CD4-positive, alpha-beta T cell (primary cell): ENCODE results near the gene ZNF334. TPM values are rescaled to one million over a fixed set of nuclear protein-coding genes. Genes with fewer than 3 reads are reported as not detected.

Experiments
- ATAC-seq: fragments of 200-7000 bp; cut with Tn5 transposase; one replicate; pipeline ENCODE4 v1.10.0; 2022; ENCODE audit warnings: mild to moderate bottlenecking; ENCODE audit not compliant: poor library complexity
- CTCF ChIA-PET: fragments of 350-600 bp; sonication (Branson Sonifier 250); formaldehyde crosslinking; loops from one replicate; lab custom pipeline; 2021; ENCODE audit warnings: antibody characterized with exemption, inconsistent platforms; lab: Charles Lee
- POLR2A ChIA-PET: fragments of 350-600 bp; sonication (Branson Sonifier 250); formaldehyde crosslinking; loops from one replicate; lab custom pipeline; 2021; ENCODE audit warnings: antibody characterized with exemption, inconsistent platforms; lab: Charles Lee
- DNase-seq, 14 experiments: peaks; one replicate each; pipeline ENCODE4 v3.0.0-alpha.2; 2013 to 2020; ENCODE audit warnings: mixed read lengths in 2 of 14
- H3K27ac ChIP-seq, 2 donors: one replicate each; pipeline versions ENCODE4 v1.5.1 to v1.7.0; 2013; ENCODE audit warnings: low read length in 2 of 2, low read depth in 1 of 2, mild to moderate bottlenecking in 1 of 2
- H3K27me3 ChIP-seq, 2 experiments: 1 replicate in 1 of 2; 2 replicates in 1 of 2; pipeline versions ENCODE4 v1.6.1 to v1.7.0; 2013; ENCODE audit warnings: low read length in 2 of 2, control low read depth in 1 of 2, mild to moderate bottlenecking in 1 of 2, moderate library complexity in 1 of 2; ENCODE audit not compliant: insufficient read depth in 2 of 2, control insufficient read depth in 1 of 2
- H3K36me3 ChIP-seq: one replicate; pipeline ENCODE4 v1.6.1; 2013; ENCODE audit warnings: low read length, control low read depth; ENCODE audit not compliant: insufficient read depth
- H3K4me1 ChIP-seq: one replicate; pipeline ENCODE4 v1.6.1; 2013; ENCODE audit warnings: low read length, control low read depth; ENCODE audit not compliant: insufficient read depth
- H3K4me3 ChIP-seq: one replicate; pipeline ENCODE4 v1.5.1; 2013; ENCODE audit warnings: mild to moderate bottlenecking, low read length, moderate library complexity
- H3K9me3 ChIP-seq, 2 experiments: 1 replicate in 1 of 2; 2 replicates in 1 of 2; pipeline versions ENCODE4 v1.6.1 to v1.7.0; 2013; ENCODE audit warnings: low read length in 2 of 2, mild to moderate bottlenecking in 2 of 2, control low read depth in 1 of 2, moderate library complexity in 1 of 2; ENCODE audit not compliant: control insufficient read depth in 1 of 2, insufficient read depth in 1 of 2
- H3K27ac Mint-ChIP-seq: one replicate; pipeline ENCODE4 v1.8.0; 2020; ENCODE audit warnings: mixed read lengths
- H3K27me3 Mint-ChIP-seq: one replicate; pipeline ENCODE4 v1.8.0; 2021; ENCODE audit warnings: mixed read lengths
- H3K36me3 Mint-ChIP-seq: one replicate; pipeline ENCODE4 v1.8.0; 2021; ENCODE audit warnings: low read depth, mixed read lengths
- H3K4me1 Mint-ChIP-seq: one replicate; pipeline ENCODE4 v1.8.0; 2021; ENCODE audit warnings: low read depth, mixed read lengths
- H3K4me3 Mint-ChIP-seq: one replicate; pipeline ENCODE4 v1.8.0; 2020; ENCODE audit warnings: mild to moderate bottlenecking, mixed read lengths
- H3K9me3 Mint-ChIP-seq: one replicate; pipeline ENCODE4 v1.8.0; 2020; ENCODE audit warnings: mixed read lengths
- CTCF ChIP-seq: fragments of 200-600 bp; IDR thresholded peaks from one replicate; pipeline ENCODE4 v1.8.0; 2022; ENCODE audit warnings: antibody characterized with exemption, mild to moderate bottlenecking
- intact Hi-C, 2 experiments: fragments of 100-400 bp; cut with DNase I in 1 of 2; cut with micrococcal nuclease in 1 of 2; formaldehyde crosslinking; loops; one replicate each; pipeline versions ENCODE4 v1.15.1 to v1.9.0; 2023 to 2025; cut with DNase I, micrococcal nuclease
- total RNA-seq, 174 experiments: library from RNA in 2 of 174; stranded (reverse) in 2 of 174; gene quantifications; one replicate each; pipeline ENCODE4 v1.2.3 and lab custom pipeline; 2021 to 2026

Gene ZNF334
- total RNA-seq, 2 experiments from 2014 or later: 0.19 to 0.28 TPM

- CTCF ChIA-PET: no interaction called here
- H3K4me1 Mint-ChIP-seq: no peaks in the 10 kb centered on the region
These were observed 30.6 kb upstream of the ZNF334 start for GRCh38 chr20:46543959-46544358.

GRCh38 chr20:46543033-46543432 is 29.7 kb upstream of the ZNF334 start:
- H3K4me1 Mint-ChIP-seq: no peaks in the 10 kb centered on the region
- no peak overlapping the region for H3K27ac Mint-ChIP-seq
- ATAC-seq: no peak
- no peak overlapping the region for H3K27ac ChIP-seq
- H3K36me3 Mint-ChIP-seq: no peaks in the 10 kb centered on the region
- no peak for TF ChIP-seq CTCF
- H3K4me1 ChIP-seq: peaks cover 16% of the 10 kb centered on the region
- H3K27me3 ChIP-seq: peaks cover 0 to 2% of the 10 kb centered on the region in 2 experiments
- CTCF ChIA-PET: no interaction called here
- H3K9me3 Mint-ChIP-seq: no peaks in the 10 kb centered on the region
- H3K9me3 ChIP-seq: peaks cover 0 to 3% of the 10 kb centered on the region in 2 experiments
- POLR2A ChIA-PET: no interaction called here
- DNase-seq: no peak
- no peak overlapping the region for H3K4me3 Mint-ChIP-seq
- no peaks in the 10 kb centered on the region for H3K36me3 ChIP-seq
- H3K4me3 ChIP-seq: no peak overlapping the region
- peaks cover 27% of the 10 kb centered on the region for H3K27me3 Mint-ChIP-seq
- intact Hi-C loops: no loop called here

More at GRCh38 chr20:46543959-46544358, 30.6 kb upstream of the ZNF334 start:
- ATAC-seq (no peak), DNase-seq (no peak)
- peaks cover 0 to 3% of the 10 kb centered on the region in 2 experiments for H3K9me3 ChIP-seq
- H3K36me3 ChIP-seq: no peaks in the 10 kb centered on the region
- no peak for TF ChIP-seq CTCF
- H3K27me3 Mint-ChIP-seq: peaks cover 20% of the 10 kb centered on the region
- H3K4me3 ChIP-seq: no peak overlapping the region
- H3K27ac ChIP-seq: no peak overlapping the region
- intact Hi-C loops: no loop called here
- H3K4me3 Mint-ChIP-seq: no peak overlapping the region
- H3K4me1 ChIP-seq: peaks cover 16% of the 10 kb centered on the region
- no peaks in the 10 kb centered on the region for H3K36me3 Mint-ChIP-seq
- no peaks in the 10 kb centered on the region for H3K9me3 Mint-ChIP-seq
- peaks cover 0 to 2% of the 10 kb centered on the region in 2 experiments for H3K27me3 ChIP-seq
- H3K27ac Mint-ChIP-seq: no peak overlapping the region
- POLR2A ChIA-PET: no interaction called here

DNA sequence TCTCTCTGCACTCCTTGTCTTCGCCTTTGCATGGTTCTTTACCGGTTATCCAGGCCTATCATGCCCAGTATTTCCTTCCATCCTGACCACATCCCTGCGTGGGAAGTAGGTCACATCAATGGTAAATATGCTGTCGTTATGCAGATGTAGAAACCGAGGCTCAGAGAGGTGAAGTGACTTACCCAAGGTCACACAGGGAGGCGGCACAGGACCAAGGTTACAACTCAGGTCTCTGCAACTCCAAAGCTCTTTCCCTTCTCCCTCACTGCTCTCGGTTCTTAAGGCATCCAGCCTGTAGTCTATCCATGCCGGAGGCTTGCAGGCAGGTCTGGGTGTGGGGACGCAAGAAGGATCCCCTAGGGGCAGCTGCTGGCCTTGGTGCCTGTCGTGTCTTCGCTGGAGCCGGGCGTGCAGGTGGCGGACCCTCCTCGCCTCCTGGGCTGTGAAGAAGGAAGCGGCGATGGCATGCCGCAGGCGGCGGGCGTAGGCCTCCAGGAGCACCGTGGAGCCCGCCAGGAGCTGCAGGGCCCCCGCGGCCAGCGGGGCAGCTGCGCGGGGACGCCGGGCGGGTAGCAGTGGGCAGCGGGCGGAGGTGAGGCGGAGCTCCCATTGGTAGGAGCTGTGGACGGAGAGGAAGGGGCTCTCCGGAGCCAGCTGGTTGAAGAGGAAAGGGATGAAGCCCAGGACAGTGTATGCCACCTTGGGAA is 28.0 kb upstream of the ZNF334 start:
- ChIA-PET POLR2A (no interaction called here), CTCF (no interaction called here)
- no peak overlapping the region for H3K27ac ChIP-seq
- no peak overlapping the region for H3K27ac Mint-ChIP-seq
- H3K4me1 Mint-ChIP-seq: no peaks in the 10 kb centered on the region
- ATAC-seq: no peak
- no peaks in the 10 kb centered on the region for H3K36me3 ChIP-seq
- H3K27me3 ChIP-seq: peaks cover 2 to 11% of the 10 kb centered on the region in 2 experiments
- no peak for DNase-seq
- peaks cover 0 to 3% of the 10 kb centered on the region in 2 experiments for H3K9me3 ChIP-seq
- H3K27me3 Mint-ChIP-seq: peaks cover 35% of the 10 kb centered on the region
- intact Hi-C loops: no loop called here
- no peak overlapping the region for H3K4me3 ChIP-seq
- H3K36me3 Mint-ChIP-seq: no peaks in the 10 kb centered on the region
- no peak overlapping the region for H3K4me3 Mint-ChIP-seq
- H3K4me1 ChIP-seq: peaks cover 15% of the 10 kb centered on the region
- TF ChIP-seq CTCF: no peak
- no peaks in the 10 kb centered on the region for H3K9me3 Mint-ChIP-seq
